M059J (cell line): ENCODE results near the gene ZCCHC3. TPM values are rescaled to one million over a fixed set of nuclear protein-coding genes. Genes with fewer than 3 reads are reported as not detected.
A peak's percentile ranks its signal among the peaks of the same experiment; 100 is the strongest.

Source experiments
- DNase-seq: peaks from one replicate; pipeline ENCODE4 v3.0.0-alpha.2; 2012; ENCODE audit warnings: low read depth
- total RNA-seq: library from RNA; depleted of rRNA; stranded (reverse); fragments of >200 nt; shearing (Covaris generic); gene quantifications from 2 replicates; pipeline ENCODE4 v1.2.3, GENCODE V29; 2014; rRNA removed

ZCCHC3 gene
- total RNA-seq, 1 experiment from 2014 or later: 16.9 TPM

DNA sequence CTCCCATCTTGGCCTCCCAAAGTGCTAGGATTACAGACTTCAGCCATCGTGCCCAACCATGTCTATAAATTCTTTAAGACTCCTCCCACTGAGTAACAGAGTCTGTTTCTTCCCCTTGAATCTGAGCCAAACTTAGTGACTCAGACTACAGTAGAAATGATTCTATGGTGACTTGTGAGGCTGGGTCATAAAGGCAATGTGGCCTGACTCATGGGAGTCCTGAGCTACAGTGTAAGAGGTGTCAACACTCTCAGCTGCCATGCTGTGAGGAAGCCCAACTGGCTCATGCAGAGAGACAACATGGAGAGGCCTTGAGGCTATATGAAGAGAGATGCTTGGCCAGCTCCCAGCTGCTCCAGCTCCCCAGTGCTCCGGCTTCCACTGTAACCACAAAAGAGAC lies 44.3 kb downstream of the ZCCHC3 start:
- DNase-seq: peak; percentile 100

DNA sequence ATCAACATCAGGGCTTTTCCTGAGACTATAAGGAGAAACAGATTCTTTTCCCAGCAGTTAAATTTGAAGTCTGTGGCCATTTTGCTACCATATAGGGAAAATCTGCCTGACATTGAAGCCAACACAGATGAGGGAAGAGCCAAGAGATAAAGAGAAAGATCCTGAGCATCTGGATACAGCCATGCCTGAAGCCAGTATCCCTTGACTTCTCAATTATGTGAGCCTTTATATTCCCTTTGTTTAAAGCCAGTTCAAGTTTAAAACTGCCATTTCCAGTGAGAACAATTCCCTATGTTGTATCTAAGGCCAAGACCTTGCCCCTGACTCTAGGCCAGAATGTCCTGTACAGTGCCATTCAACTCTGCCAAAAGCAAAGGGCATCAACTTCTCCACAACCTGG lies 45.7 kb downstream of the ZCCHC3 start:
- DNase-seq: no peak

DNA sequence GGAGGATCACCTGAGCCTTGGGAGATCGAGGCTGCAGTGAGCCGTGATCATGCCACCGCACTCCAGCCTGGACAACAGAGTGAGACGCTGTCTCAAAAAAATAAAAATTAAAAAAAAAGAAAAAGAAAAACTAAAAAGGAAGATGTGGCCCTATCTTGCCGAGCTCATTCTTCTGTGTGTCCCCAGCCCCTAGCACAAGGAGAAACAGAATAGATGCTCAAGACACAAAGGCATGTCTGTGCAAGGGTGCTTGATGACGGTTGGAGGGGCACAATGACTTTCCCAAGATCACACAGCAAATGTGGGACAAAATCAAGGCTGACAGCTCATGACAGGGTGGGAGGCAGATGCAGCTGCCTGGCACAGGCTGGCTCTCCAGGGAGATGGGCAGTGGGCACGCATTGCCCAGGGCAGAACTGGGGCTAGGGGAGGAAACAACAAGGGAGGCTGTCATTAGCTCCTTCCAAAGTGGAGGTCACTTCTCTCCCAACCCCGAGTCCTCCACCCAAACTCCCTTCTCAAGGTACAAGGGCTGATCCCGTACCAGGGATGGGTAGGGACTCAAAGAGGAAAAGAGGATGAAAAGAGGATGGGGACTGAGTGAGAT lies 48.8 kb downstream of the ZCCHC3 start:
- DNase-seq: no peak

DNA sequence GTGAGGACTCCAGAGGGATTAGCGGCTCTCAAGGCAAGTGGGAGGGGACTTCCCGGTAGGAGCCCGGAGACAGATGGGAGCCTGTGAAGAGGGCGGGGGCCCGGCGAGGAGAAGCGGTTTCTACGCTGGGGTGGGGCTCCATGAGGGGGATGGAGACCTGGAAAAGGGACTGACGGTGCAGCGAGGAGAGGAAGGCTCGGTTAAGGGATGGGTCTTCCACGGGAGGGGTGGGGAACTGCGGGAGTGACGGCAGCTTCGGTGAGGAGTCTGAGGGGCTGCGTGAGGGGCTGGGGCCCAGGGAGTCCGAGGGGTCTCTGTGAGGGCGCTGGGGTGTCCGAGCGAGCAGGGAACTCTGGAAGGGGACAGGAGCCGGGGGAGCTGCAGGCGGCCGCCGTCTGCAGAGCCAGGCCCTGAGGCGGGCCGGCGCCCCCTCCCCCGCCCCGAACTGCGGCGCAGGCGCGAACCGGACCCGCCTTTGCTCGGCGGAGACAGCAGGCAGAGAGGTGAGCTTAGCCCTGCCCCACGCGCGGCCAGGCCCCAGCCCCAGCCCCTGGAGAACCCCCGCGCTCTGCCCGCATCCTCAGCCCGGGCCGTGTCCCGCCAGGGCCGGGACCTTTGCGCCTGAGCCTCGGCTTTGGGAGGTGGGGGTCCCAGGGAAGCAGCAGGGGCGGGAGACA lies 49.4 kb downstream of the ZCCHC3 start, which contains the start of gene NRSN2:
TSS of gene NRSN2 (plus strand) at position 472 of the 677 bp plus-strand sequence. CDS start 2,533 bp downstream, outside the sequence.
- peak; percentile 85 for DNase-seq

DNA sequence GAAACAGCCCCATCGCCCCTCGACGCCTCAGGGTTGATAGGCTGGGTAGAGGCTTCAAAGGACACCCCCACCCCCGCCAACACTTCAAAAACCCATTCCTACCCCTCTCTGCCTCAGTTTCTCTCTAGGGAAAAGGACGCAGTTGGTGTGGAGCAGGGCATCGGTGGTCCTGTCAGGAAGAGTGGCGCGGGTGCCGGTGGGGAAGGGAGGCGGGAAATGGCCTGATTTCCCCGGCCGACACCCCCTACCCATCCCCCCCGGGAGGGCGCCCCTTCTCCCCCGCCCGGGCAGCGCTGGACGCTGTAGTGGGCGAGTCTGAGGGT lies 49.9 kb downstream of the ZCCHC3 start:
- no peak for DNase-seq

DNA sequence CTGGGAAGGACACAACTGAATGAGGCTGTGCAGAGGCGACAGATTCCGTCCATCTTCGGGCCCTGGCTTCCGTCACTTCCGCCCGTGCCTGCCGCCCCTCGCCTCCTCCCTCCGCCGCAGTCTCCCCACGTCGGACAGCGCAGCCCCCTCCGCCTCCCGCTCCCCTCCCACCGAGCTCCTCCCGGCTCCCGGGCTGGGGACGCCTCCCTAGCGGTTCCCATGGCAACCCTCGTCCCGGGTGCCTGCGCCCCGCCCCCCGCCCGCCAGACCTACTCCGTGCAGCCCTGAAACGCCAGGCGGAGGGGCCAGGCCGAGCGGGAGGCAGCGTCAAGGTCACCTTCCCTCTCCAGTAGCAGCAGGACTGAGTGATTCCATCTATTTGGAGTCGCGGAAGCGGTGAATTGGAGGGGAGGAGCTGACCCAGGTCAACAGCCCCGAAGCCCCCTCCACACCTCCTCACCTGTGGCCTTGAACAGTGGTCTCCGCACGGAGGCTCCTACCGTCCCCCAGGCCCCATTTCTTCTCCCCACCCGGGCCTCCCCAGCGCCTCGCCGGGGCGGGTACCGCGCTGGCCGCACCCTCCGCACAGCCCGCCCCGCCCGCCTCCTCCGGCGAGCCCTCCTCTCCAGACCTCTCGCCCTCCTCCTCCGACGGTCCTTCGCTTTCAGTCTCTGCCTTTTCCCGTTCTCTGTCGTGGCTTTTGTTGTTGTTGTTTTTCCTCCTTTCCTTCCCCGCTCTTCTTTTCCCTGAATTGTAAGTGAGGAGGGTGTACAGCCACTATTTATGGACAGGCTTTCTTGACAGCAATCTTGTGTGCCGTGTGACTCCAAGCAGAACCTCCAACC lies 50.5 kb downstream of the ZCCHC3 start:
- DNase-seq: peak; percentile 99

DNA sequence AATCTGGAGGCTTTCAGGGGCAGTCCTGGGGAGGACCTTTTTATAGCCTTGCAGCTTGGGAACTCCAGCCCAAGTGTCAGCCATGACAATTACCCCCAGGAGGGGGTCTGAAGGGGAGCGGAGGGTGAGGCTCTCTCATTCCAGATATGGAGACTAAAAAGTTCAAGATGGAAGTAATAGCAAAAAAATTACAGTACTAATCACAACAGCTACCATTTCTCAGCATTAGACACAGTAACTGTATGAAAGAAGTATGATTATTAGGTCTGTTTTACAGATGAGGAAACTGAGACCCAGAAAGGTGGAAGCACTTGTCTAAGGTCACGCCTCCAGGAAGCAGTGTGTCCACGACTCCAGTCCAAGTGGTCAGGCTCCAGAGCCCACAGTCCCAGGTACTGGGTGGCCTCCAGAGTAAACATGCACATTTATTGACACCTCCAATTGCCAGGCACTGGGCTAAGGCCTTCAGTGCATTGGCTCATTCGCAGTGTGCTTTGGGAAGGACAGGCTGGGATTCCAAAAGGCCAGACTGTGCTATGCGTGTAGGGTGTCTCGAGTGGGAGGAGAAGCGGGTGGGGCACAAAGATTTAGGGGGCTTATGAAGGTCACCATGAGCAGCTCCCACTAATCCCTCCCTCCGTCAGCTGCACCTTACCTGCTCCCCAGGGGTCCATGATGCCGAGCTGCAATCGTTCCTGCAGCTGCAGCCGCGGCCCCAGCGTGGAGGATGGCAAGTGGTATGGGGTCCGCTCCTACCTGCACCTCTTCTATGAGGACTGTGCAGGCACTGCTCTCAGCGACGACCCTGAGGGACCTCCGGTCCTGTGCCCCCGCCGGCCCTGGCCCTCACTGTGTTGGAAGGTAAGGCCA lies 51.8 kb downstream of the ZCCHC3 start:
- no peak for DNase-seq

Other genes with a start within 250 kb of the ZCCHC3 start
- not detected in 2 replicates for gene DEFB125, start 209.9 kb upstream of the ZCCHC3 start, total RNA-seq
- not detected in 2 replicates for gene DEFB126, start 155.0 kb upstream of the ZCCHC3 start, total RNA-seq
- not detected in 2 replicates for gene DEFB127, start 140.1 kb upstream of the ZCCHC3 start, total RNA-seq
- not detected in 2 replicates for gene DEFB128, start 107.9 kb upstream of the ZCCHC3 start, total RNA-seq
- gene DEFB129, start 70.3 kb upstream of the ZCCHC3 start, total RNA-seq: 1.1 and 4.7 TPM in 2 replicates
- 0.05 TPM in 1 of 2 replicates, not detected in the other for gene DEFB132, start 39.8 kb upstream of the ZCCHC3 start, total RNA-seq
- gene C20orf96, start 6.8 kb upstream of the ZCCHC3 start, total RNA-seq: 0.91 and 2.2 TPM in 2 replicates
- 5.1 and 16.5 TPM in 2 replicates for gene SOX12, start 28.0 kb downstream of the ZCCHC3 start, total RNA-seq
- 102 and 149 TPM in 2 replicates for gene NRSN2, start 49.5 kb downstream of the ZCCHC3 start, total RNA-seq
- 34.1 and 35.5 TPM in 2 replicates for gene TRIB3, start 83.2 kb downstream of the ZCCHC3 start, total RNA-seq
- gene RBCK1, start 110.7 kb downstream of the ZCCHC3 start, total RNA-seq: 132 and 155 TPM in 2 replicates
- 42.4 and 53.2 TPM in 2 replicates for gene TBC1D20, start 165.0 kb downstream of the ZCCHC3 start, total RNA-seq
- gene CSNK2A1, start 246.2 kb downstream of the ZCCHC3 start, total RNA-seq: 146 and 269 TPM in 2 replicates